GM19238 (cell line): ENCODE data around the gene PTPRF.

Source experiments
- DNase-seq: peaks from one replicate; pipeline ENCODE4 v3.0.0; 2011; ENCODE audit warnings: low spot score; ENCODE audit not compliant: insufficient read length

Gene PTPRF

GRCh38 chr1:43551396-43551888, 20.8 kb downstream of the PTPRF start:
- DNase-seq: no peak

DNA sequence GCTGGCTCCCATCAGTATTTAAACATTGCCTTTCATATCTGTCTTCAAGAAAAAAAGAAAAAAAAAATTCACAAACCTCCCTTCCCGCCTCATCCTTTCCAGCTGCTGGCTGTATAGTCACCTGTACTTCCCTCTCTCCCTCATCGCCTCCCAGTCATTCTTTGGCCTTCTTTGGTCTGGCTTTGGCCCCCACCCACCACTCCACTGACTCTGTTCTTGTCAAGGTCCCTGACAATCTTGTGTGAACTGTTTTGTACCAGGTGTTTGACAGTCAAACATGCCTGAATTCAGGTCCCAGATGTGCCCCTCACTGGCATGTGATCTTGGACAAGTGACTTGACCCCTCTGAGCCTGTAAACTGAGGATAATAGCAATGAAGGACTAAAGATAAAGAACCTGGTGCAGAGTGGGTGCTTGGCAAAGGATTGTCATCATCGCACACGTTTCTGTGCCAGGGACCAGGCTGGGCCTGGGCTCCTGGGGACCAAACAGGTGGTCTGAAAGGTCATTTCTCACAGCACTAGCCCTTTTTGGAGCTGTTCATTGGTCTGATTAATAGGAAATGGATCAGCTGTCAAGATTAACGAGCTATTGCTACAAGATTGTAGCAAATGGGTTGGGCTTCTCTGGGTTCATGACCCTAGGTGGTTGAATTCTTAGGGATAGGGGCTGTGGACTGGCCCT, 21.5 kb downstream of the PTPRF start:
- DNase-seq: no peak

DNA sequence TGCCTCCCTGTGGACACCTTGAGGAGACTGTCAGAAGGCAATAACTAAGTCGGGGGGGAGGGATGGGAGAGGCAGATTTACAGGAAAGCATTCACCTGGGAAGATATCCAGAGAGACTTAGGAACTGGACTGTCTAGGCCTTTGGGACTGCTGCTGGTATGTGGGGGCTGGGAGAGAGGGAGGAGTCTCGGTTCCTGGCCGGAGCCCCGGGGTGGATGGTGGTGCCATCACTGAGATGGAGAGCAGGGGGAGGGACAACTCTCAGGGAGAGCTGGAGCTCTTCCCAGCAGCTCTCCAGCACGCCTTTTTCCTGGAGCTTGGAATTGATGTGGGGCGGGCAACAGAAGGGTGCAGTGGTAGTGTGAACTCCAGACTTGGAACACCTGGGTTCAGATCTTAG, 22.1 kb downstream of the PTPRF start:
- DNase-seq: no peak

DNA sequence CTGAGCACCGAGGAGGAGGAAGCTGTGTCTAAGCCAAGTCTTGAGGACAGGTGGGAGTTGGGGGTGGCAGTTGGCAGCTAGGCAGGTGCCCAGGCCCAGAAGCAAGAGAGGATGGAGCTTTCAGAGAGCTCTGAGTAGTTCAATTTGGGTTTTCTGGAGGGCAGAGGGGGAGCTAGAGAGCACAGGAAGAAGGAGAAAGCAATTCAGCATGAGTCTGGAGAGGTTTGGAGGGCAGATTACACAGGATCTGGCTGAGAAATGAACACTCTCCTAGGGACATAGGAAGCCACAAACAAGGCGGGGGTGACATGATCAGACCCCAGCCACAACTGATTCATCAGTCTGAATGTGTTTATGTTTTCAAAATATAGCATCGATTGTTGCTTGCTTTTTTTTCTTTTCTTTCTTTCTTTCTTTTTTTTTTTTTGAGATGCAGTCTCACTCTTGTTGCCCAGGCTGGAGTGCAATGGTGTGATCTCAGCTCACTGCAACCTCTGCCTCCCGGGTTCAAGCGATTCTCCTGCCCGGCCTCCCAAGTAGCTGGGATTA, 23.8 kb downstream of the PTPRF start:
- DNase-seq: no peak

DNA sequence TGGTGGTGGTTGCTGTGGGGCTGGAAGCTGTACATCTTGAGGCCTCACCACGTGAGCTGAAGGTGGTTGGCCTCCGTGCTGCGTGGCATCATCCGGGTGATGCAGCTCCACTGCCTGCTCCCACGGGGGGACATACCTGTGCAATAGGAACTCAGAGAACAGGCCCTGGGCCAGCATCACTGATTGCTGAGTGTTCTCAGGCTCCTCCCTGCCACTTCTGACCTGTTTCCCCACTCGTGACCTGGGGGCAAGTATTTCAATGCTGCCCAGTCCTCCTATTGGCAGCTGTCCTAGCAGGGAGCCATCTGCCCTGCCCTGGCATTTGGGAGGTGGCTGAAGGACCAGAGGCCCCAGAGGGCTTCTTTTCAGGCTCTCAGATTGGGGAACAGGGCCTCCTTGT, 26.1 kb downstream of the PTPRF start:
- no peak for DNase-seq

DNA sequence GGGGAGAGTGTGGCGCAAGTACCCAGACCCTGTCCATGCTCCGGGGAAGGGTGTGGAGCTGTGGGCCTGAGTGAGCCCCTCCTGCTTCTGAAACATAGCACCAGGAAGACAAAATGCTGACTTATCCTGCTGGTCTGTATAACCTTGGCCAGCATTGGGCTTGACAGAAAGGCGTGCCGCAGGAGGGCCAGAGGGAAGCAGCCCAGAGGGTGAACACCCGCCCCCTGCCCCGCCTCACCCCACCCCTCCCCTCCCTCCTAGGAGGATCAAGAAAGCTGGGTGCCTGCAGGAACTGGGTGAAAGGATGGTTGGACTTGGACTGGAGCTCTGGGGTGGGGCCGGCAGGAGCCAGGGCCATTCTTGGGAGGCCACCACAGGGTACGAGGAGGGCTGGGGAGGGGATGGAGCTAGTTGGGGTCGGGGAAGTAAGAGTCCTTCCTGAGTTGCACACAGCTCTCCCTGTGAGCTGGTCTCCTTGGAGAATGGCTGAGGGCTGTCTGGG, 27.1 kb downstream of the PTPRF start:
- no peak for DNase-seq

- no peak for DNase-seq
Measured at GRCh38 chr1:43558346-43558841, 27.7 kb downstream of the PTPRF start.

GRCh38 chr1:43559714-43560113, 29.0 kb downstream of the PTPRF start:
- DNase-seq: no peak

DNA sequence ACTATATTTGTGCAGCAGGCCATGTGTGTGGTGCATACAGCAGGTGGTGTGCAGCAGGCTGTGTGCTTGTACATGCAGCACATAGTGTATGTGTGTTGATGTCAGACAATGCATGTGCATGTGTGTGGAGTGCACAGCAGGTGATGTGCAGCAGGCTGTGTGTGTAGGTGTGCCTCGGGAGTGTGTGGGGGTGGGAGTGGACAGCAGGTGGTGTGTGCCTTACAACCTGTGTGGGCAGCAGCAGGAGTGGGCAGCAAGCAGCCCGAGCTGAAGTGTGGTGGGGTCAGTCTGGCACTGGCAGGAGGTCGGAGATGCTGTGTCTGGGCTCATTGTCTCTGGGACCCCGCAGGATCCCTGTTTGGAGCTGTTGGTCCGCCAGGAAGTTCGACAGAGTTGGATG, 29.6 kb downstream of the PTPRF start:
- no peak for DNase-seq

GRCh38 chr1:43563876-43564539, 33.3 kb downstream of the PTPRF start:
- DNase-seq: no peak

DNA sequence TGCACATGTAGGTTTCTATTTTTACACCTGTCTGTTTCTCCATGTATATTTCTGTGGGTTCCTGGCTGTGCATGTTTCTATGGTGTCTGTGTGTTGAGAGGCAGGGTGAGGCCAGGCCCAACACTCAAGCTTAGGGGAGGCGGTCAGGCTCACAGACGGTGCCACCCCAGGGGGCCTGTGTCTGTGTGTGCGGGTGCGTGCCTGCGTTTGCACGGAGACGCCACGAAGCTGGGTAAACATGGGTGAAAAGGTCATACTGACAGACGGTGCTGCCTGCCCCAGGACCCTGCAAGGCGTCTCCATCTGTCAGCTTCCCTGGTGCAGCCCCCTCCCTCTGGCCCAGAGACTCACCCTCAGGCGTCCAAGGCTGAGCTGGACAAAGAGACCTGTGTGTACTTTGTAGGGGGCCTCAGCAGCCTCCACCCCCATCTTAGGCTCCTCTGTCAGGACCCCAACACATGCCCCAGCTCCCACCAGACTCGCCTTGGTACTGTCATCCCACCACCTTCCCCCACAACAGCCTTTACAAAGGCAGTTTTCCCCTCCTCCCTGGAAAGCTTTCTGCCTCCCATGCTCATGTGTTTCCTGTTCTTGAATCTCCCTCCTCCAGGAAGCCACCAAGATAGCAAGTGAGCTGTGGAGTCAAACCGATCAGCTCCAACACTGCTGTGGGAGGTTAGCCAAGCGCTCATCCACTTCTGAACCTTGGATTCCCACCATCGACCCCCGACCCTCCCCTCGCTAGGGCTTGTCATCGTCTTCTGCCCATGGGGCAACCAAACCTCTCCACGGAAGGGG, 34.1 kb downstream of the PTPRF start:
- DNase-seq: no peak

DNA sequence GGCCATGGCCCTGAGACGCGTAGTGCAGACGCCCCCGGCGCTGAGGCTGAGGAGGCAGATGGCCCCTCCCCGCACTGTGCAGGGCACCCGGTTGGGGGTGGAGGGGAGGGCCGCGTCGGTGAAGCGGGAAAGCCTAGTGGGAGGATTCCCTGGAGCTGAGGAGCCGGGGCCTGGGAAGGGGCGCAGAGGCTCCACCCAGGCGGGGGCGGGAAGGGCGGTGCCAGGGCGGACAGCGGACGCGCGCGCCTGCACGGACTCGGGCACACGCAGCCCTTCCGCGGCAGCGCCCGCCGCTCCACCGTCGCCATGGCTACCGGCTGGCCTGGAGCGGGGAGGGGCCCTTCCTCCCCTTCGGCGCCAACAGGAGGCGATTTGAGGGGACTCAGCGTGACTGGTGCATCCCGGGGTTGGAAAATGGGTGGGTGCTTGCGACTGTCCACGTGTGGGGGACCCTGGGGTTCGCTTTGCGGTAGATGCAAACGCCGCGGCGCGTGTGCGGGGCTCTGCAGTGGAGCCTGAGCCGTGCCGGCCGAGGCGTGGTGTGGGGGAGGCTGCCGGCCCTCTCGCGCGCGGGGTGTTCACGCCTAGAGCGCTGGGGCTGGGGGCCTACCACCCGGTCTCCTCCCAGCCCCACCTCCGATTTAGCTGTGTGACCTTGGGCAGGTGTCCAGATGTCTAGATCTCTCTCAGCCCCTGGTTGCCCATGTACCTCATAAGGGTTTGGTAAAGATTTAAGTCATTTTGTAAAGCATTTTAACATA, 35.1 kb downstream of the PTPRF start:
- DNase-seq: no peak

DNA sequence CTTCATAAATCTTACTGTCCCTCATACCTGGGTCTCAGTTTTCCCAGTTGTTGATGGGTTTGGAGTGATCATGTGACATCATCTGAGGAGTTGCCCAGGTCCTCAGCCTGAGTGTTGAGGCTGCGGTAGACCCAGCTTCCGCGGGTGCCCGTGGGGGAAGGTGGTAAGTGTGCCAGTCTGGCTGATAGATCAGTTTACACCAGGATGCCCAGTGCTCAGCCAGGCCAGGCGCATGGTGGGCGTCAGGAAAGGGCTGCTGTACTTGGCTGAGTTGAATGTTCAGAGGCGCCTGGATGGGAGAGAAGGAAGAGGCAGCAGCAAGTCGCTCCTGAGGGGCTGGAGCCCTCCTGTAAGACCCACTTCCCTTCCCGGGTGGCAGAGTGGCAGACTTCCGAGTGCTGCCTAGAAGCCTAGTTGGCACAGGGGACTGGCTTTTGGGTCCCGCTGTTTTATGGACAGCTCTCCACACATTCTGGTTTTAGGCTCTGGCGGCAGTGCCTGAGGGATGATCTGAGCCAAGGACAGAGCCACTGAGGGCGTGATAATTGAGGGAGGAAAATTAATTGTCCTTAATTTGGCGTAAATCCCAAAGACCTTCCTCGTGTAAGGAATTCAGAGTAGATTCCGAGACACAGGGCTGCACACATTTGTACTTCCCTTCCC, 35.8 kb downstream of the PTPRF start:
- DNase-seq: no peak

DNA sequence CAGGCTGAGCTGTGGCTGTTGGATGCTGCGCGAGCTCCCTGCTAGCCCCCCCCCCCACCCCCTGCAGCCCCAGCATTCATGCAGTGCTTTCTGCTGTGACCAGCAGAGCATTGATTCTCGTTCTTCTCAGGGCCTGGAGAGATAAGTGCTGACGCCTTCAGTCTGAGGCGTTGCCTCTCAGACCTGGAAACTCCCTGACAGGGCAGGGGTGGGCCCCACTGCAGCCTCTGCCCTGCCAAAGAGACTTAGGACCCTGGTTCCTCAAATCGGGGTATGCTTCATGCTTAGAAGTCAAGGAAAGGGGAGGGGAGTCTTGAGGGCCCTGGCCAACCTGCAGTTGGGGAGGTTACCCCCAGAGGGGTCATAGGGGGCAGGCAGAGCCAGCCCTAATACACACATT, 38.5 kb downstream of the PTPRF start:
- DNase-seq: no peak

GRCh38 chr1:43570277-43570676, 39.6 kb downstream of the PTPRF start:
- DNase-seq: no peak

DNA sequence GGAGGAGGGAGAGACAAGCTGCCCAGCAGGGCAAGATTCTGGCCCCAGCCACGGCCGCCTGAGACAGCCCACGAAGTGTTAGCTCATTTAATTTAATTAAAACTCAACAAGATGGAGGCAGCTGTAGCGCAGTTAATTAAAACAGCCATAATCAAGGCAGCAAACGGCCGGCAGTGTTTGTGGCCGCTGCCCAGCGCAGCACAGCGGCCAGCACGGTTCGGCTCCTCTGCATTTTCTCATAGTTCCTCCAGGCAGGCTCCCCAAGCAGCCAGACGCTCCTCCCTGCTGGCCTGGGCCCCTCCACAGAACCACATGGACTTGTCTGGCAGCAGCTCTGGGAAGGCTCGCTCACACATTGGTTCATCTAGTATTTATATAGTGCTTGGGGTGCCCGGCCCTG, 40.0 kb downstream of the PTPRF start:
- no peak for DNase-seq

DNA sequence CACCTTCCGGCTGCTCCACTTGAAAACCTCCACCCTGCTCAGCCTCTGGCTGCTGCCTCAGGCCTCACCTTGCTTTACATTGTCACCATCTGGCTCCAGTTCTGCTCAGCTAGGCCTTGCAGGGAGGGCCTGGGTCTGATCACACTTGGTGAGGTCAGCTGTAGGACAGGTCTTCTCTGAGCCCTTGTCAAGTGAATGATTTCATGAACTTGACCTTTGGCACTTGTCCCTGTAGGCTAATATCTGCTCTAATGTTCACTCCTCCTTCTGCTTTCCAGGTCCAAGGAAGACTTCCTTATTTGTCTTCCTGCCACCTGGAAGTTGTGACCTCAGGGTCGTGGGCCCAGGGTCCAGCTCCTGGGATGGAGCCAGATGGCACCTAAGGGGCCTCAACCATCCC, 41.4 kb downstream of the PTPRF start:
- DNase-seq: no peak

- no peak for DNase-seq
Measured at GRCh38 chr1:43572538-43572937, 41.9 kb downstream of the PTPRF start.

DNA sequence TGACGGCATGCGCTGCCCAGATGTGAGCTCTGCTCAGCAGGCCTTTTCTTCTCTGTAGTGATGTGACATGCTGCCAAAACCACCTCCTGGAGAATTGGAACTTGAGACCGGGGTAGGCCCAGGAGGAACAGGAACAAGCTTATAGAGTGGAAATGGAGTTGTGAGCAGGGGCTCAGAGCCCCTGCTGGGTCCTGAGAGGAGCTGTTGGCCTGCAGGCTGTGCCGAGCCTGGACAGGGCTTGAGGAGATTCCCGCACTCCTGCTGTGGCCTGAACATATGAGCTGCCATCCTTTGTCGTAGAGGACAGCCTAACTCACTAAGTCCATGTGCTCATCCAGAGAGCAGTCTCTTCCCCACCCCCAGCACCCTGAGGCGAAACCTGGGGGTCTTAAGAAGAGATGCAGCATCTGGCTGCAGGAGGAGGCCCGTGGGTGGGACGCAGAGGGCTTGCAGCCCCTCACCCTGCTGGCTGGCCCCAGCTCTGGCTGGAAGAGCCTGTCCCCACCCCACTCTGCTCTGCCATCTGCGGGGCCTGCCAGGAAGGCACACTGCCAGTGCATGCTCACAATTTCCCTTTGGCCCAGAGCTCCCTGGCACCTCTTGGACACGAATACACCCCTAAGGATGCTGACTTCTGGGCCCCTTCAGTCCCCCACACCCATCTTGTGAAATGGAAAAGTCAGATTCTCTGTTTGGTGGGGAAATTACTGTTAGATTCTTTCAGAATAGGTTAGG, 42.5 kb downstream of the PTPRF start:
- DNase-seq: no peak

DNA sequence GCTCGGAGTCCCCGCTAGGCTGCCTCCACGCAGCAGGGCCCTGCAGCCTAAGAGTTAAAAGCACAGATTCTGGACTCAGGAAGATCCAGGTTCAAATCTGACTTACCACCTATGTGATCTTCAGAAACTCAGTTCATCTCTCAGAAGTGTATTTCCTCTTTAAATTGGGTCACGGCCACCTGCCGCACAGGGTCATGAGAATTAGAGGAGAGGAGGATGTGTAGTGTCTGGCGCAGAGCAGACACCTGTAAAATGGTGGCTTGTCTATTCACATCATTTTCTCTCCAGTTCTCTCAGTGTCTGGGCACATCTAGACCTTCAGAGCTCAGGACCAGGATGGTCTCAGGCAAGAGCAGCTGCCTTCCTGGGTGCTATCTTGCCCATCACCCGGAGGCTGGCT, 45.8 kb downstream of the PTPRF start:
- no peak for DNase-seq
